B cell (primary cell): ENCODE data around the gene HOXA5. TPM values are rescaled to one million over a fixed set of nuclear protein-coding genes. Genes with fewer than 3 reads are reported as not detected.

Experiments used
- ATAC-seq: fragments of 200-7000 bp; cut with Tn5 transposase; one replicate; pipeline ENCODE4 v1.10.0; 2021; ENCODE audit warnings: low read depth, mild to moderate bottlenecking, moderate number of reproducible peaks, moderate library complexity
- CTCF ChIA-PET: fragments of 350-600 bp; sonication (Branson Sonifier 250); formaldehyde crosslinking; loops from one replicate; lab custom pipeline; 2021; ENCODE audit warnings: antibody characterized with exemption, inconsistent platforms; lab: Charles Lee
- POLR2A ChIA-PET: fragments of 350-600 bp; sonication (Branson Sonifier 250); formaldehyde crosslinking; loops from one replicate; lab custom pipeline; 2021; ENCODE audit warnings: antibody characterized with exemption; lab: Charles Lee
- DNase-seq: peaks from one replicate; pipeline ENCODE4 v3.0.0; 2013
- H2AFZ ChIP-seq: 2 replicates; pipeline ENCODE4 v1.6.1; 2012; ENCODE audit warnings: mild to moderate bottlenecking, low read depth, low read length; ENCODE audit not compliant: insufficient read depth, poor library complexity, severe bottlenecking
- H3K27ac ChIP-seq, 2 donors: 1 replicate in 1 of 2; 2 replicates in 1 of 2; pipeline ENCODE4 v1.5.1; 2012 to 2013; ENCODE audit warnings: low read length in 2 of 2, mild to moderate bottlenecking in 2 of 2, moderate library complexity in 1 of 2
- H3K27me3 ChIP-seq, 4 experiments: fragments of 200-600 bp in 1 of 4; sonication (generic) in 1 of 4; replicated peaks in 1 of 4; 1 replicate in 2 of 4; 2 replicates in 2 of 4; pipeline versions ENCODE4 v1.6.1 to v1.7.0; 2013 to 2016; ENCODE audit warnings: low read length in 3 of 4, mild to moderate bottlenecking in 2 of 4, mixed read lengths in 1 of 4, moderate library complexity in 1 of 4; ENCODE audit not compliant: insufficient read depth in 4 of 4, control insufficient read depth in 3 of 4; ENCODE audit errors: control extremely low read depth in 1 of 4
- H3K36me3 ChIP-seq, 2 experiments: replicated peaks in 1 of 2; 1 replicate in 1 of 2; 2 replicates in 1 of 2; pipeline versions ENCODE4 v1.6.1 to v1.7.1; 2013; ENCODE audit warnings: low read length in 1 of 2; ENCODE audit not compliant: insufficient read depth in 2 of 2, control insufficient read depth in 1 of 2; ENCODE audit errors: control extremely low read depth in 1 of 2, extremely low read depth in 1 of 2
- H3K4me1 ChIP-seq, 2 donors: fragments of 200-600 bp in 1 of 2; sonication (generic) in 1 of 2; 1 replicate in 1 of 2; 2 replicates in 1 of 2; pipeline versions ENCODE4 v1.5.1 to v1.6.1; 2013 to 2017; ENCODE audit warnings: low read length in 2 of 2; ENCODE audit not compliant: control insufficient read depth in 2 of 2, insufficient read depth in 2 of 2
- H3K4me2 ChIP-seq: replicated peaks from 2 replicates; pipeline ENCODE3; 2012; ENCODE audit warnings: mild to moderate bottlenecking, low read depth, low read length; ENCODE audit not compliant: poor library complexity, severe bottlenecking
- H3K4me3 ChIP-seq, 5 experiments: fragments of 200-600 bp in 1 of 5; sonication (generic) in 1 of 5; 1 replicate in 3 of 5; 2 replicates in 2 of 5; pipeline versions ENCODE4 v1.5.1 to v1.7.0; 2011 to 2016; ENCODE audit warnings: low read length in 4 of 5, mild to moderate bottlenecking in 4 of 5, low read depth in 2 of 5, control low read depth in 1 of 5, moderate library complexity in 1 of 5; ENCODE audit not compliant: insufficient read depth in 1 of 5; ENCODE audit errors: control extremely low read depth in 1 of 5, extremely low read depth in 1 of 5
- H3K79me2 ChIP-seq: fragments of 200-600 bp; sonication (generic); one replicate; pipeline ENCODE4 v1.6.0; 2016; ENCODE audit warnings: low read length; ENCODE audit not compliant: control insufficient read depth, insufficient read depth
- H3K9ac ChIP-seq: fragments of 200-600 bp; sonication (generic); 2 replicates; pipeline ENCODE4 v1.6.1; 2017; ENCODE audit warnings: mild to moderate bottlenecking, low read length, moderate library complexity
- H3K9me3 ChIP-seq, 3 donors: one replicate each; pipeline versions ENCODE4 v1.6.1 to v1.7.1; 2013; ENCODE audit warnings: low read length in 2 of 3; ENCODE audit not compliant: control insufficient read depth in 2 of 3, insufficient read depth in 1 of 3; ENCODE audit errors: control extremely low read depth in 1 of 3
- H4K20me1 ChIP-seq: 2 replicates; pipeline ENCODE4 v1.6.0; 2012; ENCODE audit warnings: mild to moderate bottlenecking, low read length; ENCODE audit not compliant: insufficient read depth, control insufficient read depth, poor library complexity, severe bottlenecking
- H3K27ac Mint-ChIP-seq: one replicate; pipeline ENCODE4 v1.8.0; 2021; ENCODE audit warnings: mixed read lengths
- H3K27me3 Mint-ChIP-seq: one replicate; pipeline ENCODE4 v1.8.0; 2021; ENCODE audit warnings: mixed read lengths
- H3K4me1 Mint-ChIP-seq: one replicate; pipeline ENCODE4 v1.8.0; 2021; ENCODE audit warnings: mixed read lengths
- H3K4me3 Mint-ChIP-seq: one replicate; pipeline ENCODE4 v1.8.0; 2021; ENCODE audit warnings: mixed read lengths
- H3K9me3 Mint-ChIP-seq: one replicate; pipeline ENCODE4 v1.8.0; 2022; ENCODE audit warnings: mixed read lengths; ENCODE audit not compliant: insufficient read depth
- CTCF ChIP-seq: fragments of 200-600 bp; IDR thresholded peaks from one replicate; pipeline ENCODE4 v1.8.0; 2022; ENCODE audit warnings: antibody characterized with exemption, mild to moderate bottlenecking
- EZH2 ChIP-seq: IDR thresholded peaks from 2 replicates; pipeline ENCODE4 v1.6.1; 2012; ENCODE audit warnings: borderline replicate concordance, low read depth, mild to moderate bottlenecking, moderate library complexity, low read length; ENCODE audit not compliant: insufficient read depth, poor library complexity, severe bottlenecking
- WGBS: methylation state at CpG from one replicate; pipeline ENCODE4 v1.1.5; 2013; ENCODE audit warnings: missing lambda C conversion rate; ENCODE audit not compliant: insufficient coverage; 5-methylcytosine and 5-hydroxymethylcytosine counted together
- intact Hi-C: fragments of 100-400 bp; cut with micrococcal nuclease; formaldehyde crosslinking; loops from one replicate; pipeline ENCODE4 v1.10.0; 2022
- polyA plus RNA-seq: library from polyadenylated mRNA; depleted of rRNA; stranded (reverse); fragments of >200 nt; gene quantifications from 2 replicates; pipeline ENCODE4 v1.2.3, GENCODE V29; 2012
- total RNA-seq, 2 donors: library from RNA; stranded (reverse); fragments of 120-200 nt in 1 of 2; gene quantifications; 1 replicate in 1 of 2; 2 replicates in 1 of 2; pipeline versions ENCODE4 v1.2.3 to v1.2.4, GENCODE V29; 2013 to 2022

The HOXA5 gene
- total and polyA plus RNA-seq, 2 donors (not counting 1 experiment from before 2014, with no cell fraction given): not detected

- H3K4me3 ChIP-seq: no peak overlapping the region
- Mint-ChIP-seq H3K9me3 (no peaks in the 10 kb centered on the region), H3K27me3 (peaks cover 88% of the 10 kb centered on the region), H3K27ac (peak overlapping the region; percentile 50), H3K4me1 (peaks cover 31% of the 10 kb centered on the region), H3K4me3 (peak overlapping the region; percentile 56)
- H4K20me1 ChIP-seq: no peaks in the 10 kb centered on the region
- no peak overlapping the region for H3K27ac ChIP-seq
- no peaks in the 10 kb centered on the region for H3K36me3 ChIP-seq
- no peak for DNase-seq
- ATAC-seq: no peak
- TF ChIP-seq EZH2: no peak
- no peak for TF ChIP-seq CTCF
- intact Hi-C loops: loop anchor here (10.0 kb wide), 1 partner anchor 414 kb away; no protein-coding TSS in a partner anchor
- ChIA-PET POLR2A (no interaction called here), CTCF (interaction anchor here (1.0 to 5.9 kb wide), 4 partner anchors 8 to 822 kb away, joined by 3 to 28 read pairs (median 4); no protein-coding TSS in a partner anchor)
- H3K4me2 ChIP-seq: no peak overlapping the region
- peaks cover 39 to 64% of the 10 kb centered on the region in 2 donors for H3K4me1 ChIP-seq
- H3K9ac ChIP-seq: no peak overlapping the region
- WGBS: 35% methylated on average over 15 of the region's 15 CpGs
- H3K27me3 ChIP-seq: peaks cover 2 to 97% (median 80%) of the 10 kb centered on the region in 4 experiments
- peaks cover 2 to 58% (median 6%) of the 10 kb centered on the region in 3 donors for H3K9me3 ChIP-seq
- no peaks in the 10 kb centered on the region for H3K79me2 ChIP-seq
- H2AFZ ChIP-seq: no peak overlapping the region
These were observed 47.8 kb upstream of the HOXA5 start for GRCh38 chr7:27191161-27191731.
